ENCODE data around the gene APBA2. TPM values are rescaled to one million over a fixed set of nuclear protein-coding genes. Genes with fewer than 3 reads are reported as not detected.
"Not testable (repeated sequence)": the region's sequence is repeated elsewhere in the genome, so short reads cannot be mapped to it uniquely, and the experiment has no call there.

The APBA2 gene
- total and polyA plus RNA-seq, 10 donors: 5.8 to 33.8 (median 18.3) TPM

DNA sequence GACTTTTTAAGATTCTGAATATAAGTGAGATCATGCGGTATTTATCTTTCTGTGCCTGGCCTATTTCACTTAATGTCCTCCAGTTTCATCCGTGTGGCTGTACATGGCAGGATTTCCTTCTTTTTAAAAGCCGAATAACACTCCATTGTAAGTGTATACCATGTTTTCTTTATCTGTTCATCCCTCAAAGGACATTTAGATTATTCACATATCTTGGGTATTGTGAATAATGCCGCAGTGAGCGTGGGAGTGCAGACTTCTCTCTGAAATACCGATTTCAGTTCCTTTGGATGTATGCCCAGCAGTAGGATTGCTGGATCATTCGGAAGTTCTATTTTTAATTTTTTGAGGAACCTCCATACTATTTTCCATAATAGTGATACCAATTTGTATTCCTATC lies 136.1 kb downstream of the APBA2 start:
- Histone ChIP-seq H3K4me1 (peaks cover 0 to 15% (median 3%) of the 10 kb centered on the region in 6 donors), H3K9me3 (no peaks in the 10 kb centered on the region), H3K4me3 (no peak overlapping the region), H3K36me3 (no peaks in the 10 kb centered on the region), H3K27ac (no peak overlapping the region), H3K27me3 (replicated peaks in 1 of 7) (no peaks in the 10 kb centered on the region)
- TF ChIP-seq POLR2AphosphoS5 (IDR thresholded peaks at IDR 0.05) (no peak), POLR2A (IDR thresholded peaks at IDR 0.05) (no peak)
- TF ChIP-seq, protein P1, sequence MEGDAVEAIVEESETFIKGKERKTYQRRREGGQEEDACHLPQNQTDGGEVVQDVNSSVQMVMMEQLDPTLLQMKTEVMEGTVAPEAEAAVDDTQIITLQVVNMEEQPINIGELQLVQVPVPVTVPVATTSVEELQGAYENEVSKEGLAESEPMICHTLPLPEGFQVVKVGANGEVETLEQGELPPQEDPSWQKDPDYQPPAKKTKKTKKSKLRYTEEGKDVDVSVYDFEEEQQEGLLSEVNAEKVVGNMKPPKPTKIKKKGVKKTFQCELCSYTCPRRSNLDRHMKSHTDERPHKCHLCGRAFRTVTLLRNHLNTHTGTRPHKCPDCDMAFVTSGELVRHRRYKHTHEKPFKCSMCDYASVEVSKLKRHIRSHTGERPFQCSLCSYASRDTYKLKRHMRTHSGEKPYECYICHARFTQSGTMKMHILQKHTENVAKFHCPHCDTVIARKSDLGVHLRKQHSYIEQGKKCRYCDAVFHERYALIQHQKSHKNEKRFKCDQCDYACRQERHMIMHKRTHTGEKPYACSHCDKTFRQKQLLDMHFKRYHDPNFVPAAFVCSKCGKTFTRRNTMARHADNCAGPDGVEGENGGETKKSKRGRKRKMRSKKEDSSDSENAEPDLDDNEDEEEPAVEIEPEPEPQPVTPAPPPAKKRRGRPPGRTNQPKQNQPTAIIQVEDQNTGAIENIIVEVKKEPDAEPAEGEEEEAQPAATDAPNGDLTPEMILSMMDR (IDR thresholded peaks at IDR 0.05 in 8 of 11, conservative IDR thresholded peaks at IDR 0.05 in 3 of 11): no peak
- intact Hi-C loops (cut with DNase I; ENCODE audit: low total_unique reads): loop anchor here (10.0 kb wide), 1 partner anchor 63 kb away; no protein-coding TSS in a partner anchor
- no peak for DNase-seq
- WGBS, 5 donors: 89 to 92% (median 90%) methylated on average over 7 of the region's 7 CpGs

DNA sequence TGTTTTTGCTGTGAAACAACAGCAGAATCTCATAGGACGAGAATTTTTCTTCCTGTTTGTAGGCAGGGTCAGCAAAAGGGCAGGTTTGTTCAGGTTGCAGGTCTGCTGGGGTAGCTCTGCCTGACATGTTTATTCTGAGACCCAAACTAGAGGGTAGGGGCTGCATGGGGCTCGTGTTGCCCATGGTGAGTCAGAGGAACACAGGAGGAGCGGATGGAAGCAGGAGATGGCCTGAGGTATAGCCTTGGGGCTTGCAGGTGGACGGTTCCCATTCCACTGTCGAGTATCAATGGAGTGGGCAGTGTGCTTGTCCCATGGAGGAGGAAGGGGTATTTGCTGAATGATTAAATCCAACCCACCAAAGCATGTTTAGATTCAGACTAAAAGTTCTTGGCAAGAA lies 138.9 kb downstream of the APBA2 start:
- TF ChIP-seq, protein P1 (IDR thresholded peaks at IDR 0.05 in 8 of 11, conservative IDR thresholded peaks at IDR 0.05 in 3 of 11): no peak
- TF ChIP-seq POLR2A (IDR thresholded peaks at IDR 0.05) (no peak), POLR2AphosphoS5 (IDR thresholded peaks at IDR 0.05) (no peak)
- no peaks in the 10 kb centered on the region for H3K36me3 ChIP-seq
- H3K9me3 ChIP-seq: no peaks in the 10 kb centered on the region
- intact Hi-C loops (cut with DNase I; ENCODE audit: low total_unique reads): loop anchor here (10.0 kb wide), 1 partner anchor 60 kb away; no protein-coding TSS in a partner anchor
- no peak for DNase-seq
- H3K27me3 ChIP-seq (replicated peaks in 1 of 7): no peaks in the 10 kb centered on the region
- no peak overlapping the region for H3K4me3 ChIP-seq
- no peaks in the 10 kb centered on the region for H3K4me1 ChIP-seq
- H3K27ac ChIP-seq: no peak overlapping the region
- WGBS, 5 donors: 70 to 81% (median 77%) methylated on average over 5 of the region's 5 CpGs

DNA sequence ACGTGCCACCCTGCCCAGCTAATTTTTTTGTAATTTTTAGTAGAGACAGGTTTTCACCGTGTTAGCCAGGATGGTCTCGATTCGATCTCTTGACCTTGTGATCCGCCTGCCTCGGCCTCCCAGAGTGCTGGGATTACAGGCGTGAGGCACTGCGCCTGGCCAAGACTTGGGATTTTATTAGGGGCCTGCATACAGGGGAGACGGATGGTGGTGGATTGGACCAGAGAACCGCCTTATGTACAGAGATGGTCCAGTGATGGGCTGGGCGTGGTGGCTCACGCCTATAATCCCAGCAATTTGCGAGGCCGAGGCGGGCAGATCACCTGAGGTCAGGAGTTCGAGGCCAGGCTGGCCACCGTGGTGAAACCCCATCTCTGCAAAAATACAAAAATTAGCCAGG lies 139.6 kb downstream of the APBA2 start:
- H3K27ac ChIP-seq: not testable (repeated sequence)

DNA sequence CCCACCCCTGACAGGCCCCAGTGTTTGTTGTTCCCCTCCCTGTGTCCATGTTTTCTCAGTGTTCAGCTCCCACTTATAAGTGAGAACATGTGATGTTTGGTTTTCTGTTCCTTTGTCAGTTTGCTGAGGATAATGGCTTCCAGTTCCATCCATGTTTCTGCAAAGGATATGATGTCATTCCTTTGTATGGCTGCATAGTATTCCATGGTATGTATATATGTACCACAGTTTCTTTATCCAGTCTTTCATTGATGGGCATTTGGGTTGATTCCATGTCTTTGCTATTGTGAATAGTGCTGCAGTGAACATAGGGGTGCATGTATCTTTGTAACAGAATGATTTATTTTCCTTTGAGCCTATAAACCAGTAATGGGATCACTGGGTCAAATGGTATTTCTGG lies 142.4 kb downstream of the APBA2 start:
- H3K27me3 ChIP-seq (replicated peaks in 1 of 7); DNase-seq; H3K27ac ChIP-seq; H3K36me3 ChIP-seq; H3K4me1 ChIP-seq; H3K9me3 ChIP-seq; H3K4me3 ChIP-seq: not testable (repeated sequence)
- intact Hi-C loops (cut with DNase I; ENCODE audit: low total_unique reads): loop anchor here (10.0 kb wide), 1 partner anchor 57 kb away; no protein-coding TSS in a partner anchor

More for the DNA sequence above, 139.6 kb downstream of the APBA2 start:
- H3K36me3 ChIP-seq; H3K9me3 ChIP-seq; H3K4me3 ChIP-seq; H3K27me3 ChIP-seq (replicated peaks in 1 of 7); DNase-seq; H3K4me1 ChIP-seq: not testable (repeated sequence)
- intact Hi-C loops (cut with DNase I; ENCODE audit: low total_unique reads): loop anchor here (10.0 kb wide), 1 partner anchor 59 kb away; no protein-coding TSS in a partner anchor
- 92 to 96% (median 95%) methylated on average over 17 of the region's 17 CpGs for WGBS, 5 donors

DNA sequence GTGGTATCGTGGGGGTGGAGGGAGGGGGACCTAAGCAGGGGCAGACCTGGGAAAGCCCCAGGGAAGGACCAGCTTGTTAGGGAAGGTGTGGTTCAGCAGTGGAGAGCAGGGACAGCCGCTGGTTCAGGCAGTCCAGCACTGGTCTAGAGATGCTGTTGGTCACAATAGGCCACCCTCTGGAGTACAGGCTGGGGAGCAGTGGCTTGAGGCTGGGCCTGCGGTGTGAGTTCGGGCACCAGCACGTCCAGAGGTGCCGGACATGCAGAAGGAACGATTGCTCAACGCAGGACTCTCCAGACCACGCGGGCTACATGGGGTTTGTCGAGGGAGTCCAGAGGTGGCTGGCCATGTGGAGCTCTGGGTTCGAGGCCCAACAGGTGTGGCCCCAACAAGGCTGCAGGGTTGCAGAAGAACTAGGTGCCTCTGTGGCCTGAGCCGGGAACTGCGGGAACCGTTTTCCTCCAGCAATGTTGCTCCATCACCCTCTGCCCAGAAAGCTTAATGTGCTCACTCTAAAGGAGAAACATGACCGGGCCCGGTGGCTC lies 143.9 kb downstream of the APBA2 start:
- Histone ChIP-seq H3K27ac (no peak overlapping the region), H3K9me3 (peaks cover 0 to 9% (median 0%) of the 10 kb centered on the region in 8 donors), H3K4me3 (no peak overlapping the region), H3K4me1 (peaks cover 0 to 4% (median 0%) of the 10 kb centered on the region in 6 donors), H3K36me3 (no peaks in the 10 kb centered on the region), H3K27me3 (replicated peaks in 1 of 7) (no peaks in the 10 kb centered on the region)
- TF ChIP-seq POLR2AphosphoS5 (IDR thresholded peaks at IDR 0.05) (no peak), POLR2A (IDR thresholded peaks at IDR 0.05) (no peak)
- TF ChIP-seq, protein P1 (IDR thresholded peaks at IDR 0.05 in 8 of 11, conservative IDR thresholded peaks at IDR 0.05 in 3 of 11): no peak
- WGBS, 5 donors: 93 to 97% (median 95%) methylated on average over 17 of the region's 17 CpGs
- no peak for DNase-seq
- intact Hi-C loops (cut with DNase I; ENCODE audit: low total_unique reads): loop anchor here (10.0 kb wide), 1 partner anchor 55 kb away; no protein-coding TSS in a partner anchor
